KMS-11 (cell line): ENCODE data around the gene FAM181B.
A peak's percentile ranks its signal among the peaks of the same experiment; 100 is the strongest.
"Not testable (repeated sequence)": the region's sequence is repeated elsewhere in the genome, so short reads cannot be mapped to it uniquely, and the experiment has no call there.

ENCODE experiments used
- H2AFZ ChIP-seq: fragments of 200-600 bp; sonication (generic); 2 replicates; pipeline ENCODE4 v1.6.1; 2016; ENCODE audit warnings: antibody characterized with exemption, mixed run types, low read depth
- H3K27ac ChIP-seq: fragments of 200-600 bp; sonication (generic); 2 replicates; pipeline ENCODE4 v1.6.1; 2016; ENCODE audit warnings: mild to moderate bottlenecking, mixed run types
- H3K27me3 ChIP-seq: fragments of 200-600 bp; sonication (generic); 2 replicates; pipeline ENCODE4 v1.6.1; 2017; ENCODE audit warnings: mild to moderate bottlenecking, low read depth, mixed run types, moderate library complexity; ENCODE audit not compliant: insufficient read depth
- H3K36me3 ChIP-seq: fragments of 200-600 bp; sonication (generic); 2 replicates; pipeline ENCODE4 v1.6.1; 2017; ENCODE audit warnings: mild to moderate bottlenecking, mixed run types; ENCODE audit not compliant: insufficient read depth
- H3K4me1 ChIP-seq: fragments of 200-600 bp; sonication (generic); 2 replicates; pipeline ENCODE4 v1.6.1; 2016; ENCODE audit warnings: mild to moderate bottlenecking, low read depth, mixed run types; ENCODE audit not compliant: poor library complexity, severe bottlenecking
- H3K4me2 ChIP-seq: fragments of 200-600 bp; sonication (generic); 2 replicates; pipeline ENCODE4 v1.7.0; 2016; ENCODE audit warnings: mild to moderate bottlenecking, mixed run types
- H3K4me3 ChIP-seq: fragments of 200-600 bp; sonication (generic); IDR thresholded peaks from 2 replicates; pipeline ENCODE4 v1.6.1; 2017; ENCODE audit warnings: low read depth, low read length, mixed read lengths; ENCODE audit not compliant: insufficient read depth
- H3K79me2 ChIP-seq: fragments of 200-600 bp; sonication (generic); 2 replicates; pipeline ENCODE4 v1.6.1; 2016; ENCODE audit warnings: low read depth, mixed run types; ENCODE audit not compliant: insufficient read depth
- H3K9ac ChIP-seq: fragments of 200-600 bp; sonication (generic); 2 replicates; pipeline ENCODE4 v1.6.1; 2016; ENCODE audit warnings: mild to moderate bottlenecking, mixed run types
- H4K20me1 ChIP-seq: fragments of 200-600 bp; sonication (generic); 2 replicates; pipeline ENCODE4 v1.6.1; 2016; ENCODE audit warnings: mild to moderate bottlenecking, mixed run types; ENCODE audit not compliant: insufficient read depth
- CTCF ChIP-seq: fragments of 200-600 bp; sonication (generic); conservative IDR thresholded peaks from 2 replicates; pipeline ENCODE4 v1.6.1; 2017; ENCODE audit warnings: low read depth, mild to moderate bottlenecking, antibody characterized with exemption, low read length, moderate library complexity, mixed read lengths

FAM181B gene

GRCh38 chr11:82698576-82699352 lies 34.9 kb downstream of the FAM181B start:
- H3K4me3 ChIP-seq, result no peak overlapping the region
- no peak overlapping the region for H3K4me2 ChIP-seq
- no peak overlapping the region for H3K9ac ChIP-seq
- no peaks in the 10 kb centered on the region for H3K36me3 ChIP-seq
- no peaks in the 10 kb centered on the region for H3K79me2 ChIP-seq
- no peaks in the 10 kb centered on the region for H3K27me3 ChIP-seq
- no peak overlapping the region for H2AFZ ChIP-seq
- H3K27ac ChIP-seq, result no peak overlapping the region
- no peaks in the 10 kb centered on the region for H3K4me1 ChIP-seq
- no peak for TF ChIP-seq CTCF
- H4K20me1 ChIP-seq, result no peaks in the 10 kb centered on the region

GRCh38 chr11:82692981-82693380 lies 40.7 kb downstream of the FAM181B start:
- TF ChIP-seq CTCF, result no peak
- H3K9ac ChIP-seq, result no peak overlapping the region
- H4K20me1 ChIP-seq, result no peaks in the 10 kb centered on the region
- H3K4me2 ChIP-seq, result no peak overlapping the region
- H3K4me1 ChIP-seq, result no peaks in the 10 kb centered on the region
- H3K36me3 ChIP-seq, result no peaks in the 10 kb centered on the region
- H3K27me3 ChIP-seq, result no peaks in the 10 kb centered on the region
- no peak overlapping the region for H2AFZ ChIP-seq
- H3K4me3 ChIP-seq, result no peak overlapping the region
- H3K27ac ChIP-seq, result no peak overlapping the region
- no peaks in the 10 kb centered on the region for H3K79me2 ChIP-seq

DNA sequence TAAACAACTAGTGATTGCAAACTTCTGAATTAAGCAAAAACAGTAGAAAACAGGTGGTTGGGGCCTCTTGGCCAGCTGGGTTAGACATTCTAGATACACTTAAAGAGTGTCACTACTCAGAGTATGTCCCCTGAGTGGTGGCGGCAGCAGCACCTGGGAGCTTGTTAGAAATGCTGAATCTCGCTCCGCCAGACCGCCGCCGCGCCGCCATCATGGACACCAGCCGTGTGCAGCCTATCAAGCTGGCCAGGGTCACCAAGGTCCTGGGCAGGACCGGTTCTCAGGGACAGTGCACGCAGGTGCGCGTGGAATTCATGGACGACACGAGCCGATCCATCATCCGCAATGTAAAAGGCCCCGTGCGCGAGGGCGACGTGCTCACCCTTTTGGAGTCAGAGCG lies 44.3 kb downstream of the FAM181B start:
- H3K4me2 ChIP-seq, H3K36me3 ChIP-seq, H2AFZ ChIP-seq, H3K27me3 ChIP-seq, H3K27ac ChIP-seq, H3K4me1 ChIP-seq, H3K79me2 ChIP-seq, H4K20me1 ChIP-seq, H3K4me3 ChIP-seq, H3K9ac ChIP-seq: not testable (repeated sequence)

- Histone ChIP-seq H4K20me1 (no peaks in the 10 kb centered on the region), H3K27ac (no peak overlapping the region), H3K36me3 (no peaks in the 10 kb centered on the region), H3K27me3 (no peaks in the 10 kb centered on the region), H3K9ac (no peak overlapping the region), H3K79me2 (no peaks in the 10 kb centered on the region), H3K4me2 (no peak overlapping the region), H2AFZ (no peak overlapping the region), H3K4me1 (peaks cover 10% of the 10 kb centered on the region), H3K4me3 (no peak overlapping the region)
- no peak for TF ChIP-seq CTCF
These were observed 47.5 kb downstream of the FAM181B start for GRCh38 chr11:82686211-82686610.

GRCh38 chr11:82683029-82683428 lies 50.6 kb downstream of the FAM181B start:
- Histone ChIP-seq H3K9ac (no peak overlapping the region), H2AFZ (peak overlapping the region; percentile 35; the same call in 1 of the 2 replicates), H3K36me3 (no peaks in the 10 kb centered on the region), H4K20me1 (no peaks in the 10 kb centered on the region), H3K79me2 (no peaks in the 10 kb centered on the region), H3K27ac (no peak overlapping the region), H3K27me3 (no peaks in the 10 kb centered on the region), H3K4me3 (no peak overlapping the region), H3K4me2 (no peak overlapping the region), H3K4me1 (peaks cover 23% of the 10 kb centered on the region)
- no peak for TF ChIP-seq CTCF
